Glutamatergic neuron (in vitro differentiated cells): ENCODE results near the gene ZMYND8. TPM values are rescaled to one million over a fixed set of nuclear protein-coding genes. Genes with fewer than 3 reads are reported as not detected.

ENCODE experiments used
- DNase-seq: peaks from one replicate; pipeline ENCODE4 v3.0.0; 2022
- H3K27ac Mint-ChIP-seq: one replicate; pipeline ENCODE4 v1.8.0; 2020; ENCODE audit warnings: mild to moderate bottlenecking, mixed read lengths, inconsistent platforms; ENCODE audit not compliant: unreplicated experiment
- H3K27me3 Mint-ChIP-seq: one replicate; pipeline ENCODE4 v1.8.0; 2020; ENCODE audit warnings: mild to moderate bottlenecking, moderate library complexity, mixed read lengths, inconsistent platforms; ENCODE audit not compliant: unreplicated experiment
- H3K36me3 Mint-ChIP-seq: one replicate; pipeline ENCODE4 v1.8.0; 2020; ENCODE audit warnings: mild to moderate bottlenecking, mixed read lengths, inconsistent platforms; ENCODE audit not compliant: unreplicated experiment
- H3K4me1 Mint-ChIP-seq: one replicate; pipeline ENCODE4 v1.8.0; 2020; ENCODE audit warnings: mild to moderate bottlenecking, low read depth, mixed read lengths, inconsistent platforms; ENCODE audit not compliant: unreplicated experiment
- H3K4me3 Mint-ChIP-seq: one replicate; pipeline ENCODE4 v1.8.0; 2020; ENCODE audit warnings: mild to moderate bottlenecking, mixed read lengths, inconsistent platforms; ENCODE audit not compliant: unreplicated experiment
- H3K9me3 Mint-ChIP-seq: one replicate; pipeline ENCODE4 v1.8.0; 2020; ENCODE audit warnings: mild to moderate bottlenecking, moderate library complexity, mixed read lengths, inconsistent platforms; ENCODE audit not compliant: unreplicated experiment
- total RNA-seq: library from RNA; stranded (reverse); fragmentation: NEBNext Ultra II Directional; extraction: Animal tissue kit (Norgen Biotek cat#: 25700); gene quantifications from one replicate; pipeline ENCODE4 v1.2.1, GENCODE V29; 2021; ENCODE audit not compliant: unreplicated experiment
- TF ChIP-seq, protein P1 (sequence below): fragments of 200-600 bp; sonication (generic); IDR thresholded peaks from one replicate; pipeline ENCODE4 v1.5.0; 2021; ENCODE audit not compliant: partially characterized antibody, unreplicated experiment

ZMYND8 gene
- total RNA-seq, 1 donor from 2014 or later: 116 TPM

DNA sequence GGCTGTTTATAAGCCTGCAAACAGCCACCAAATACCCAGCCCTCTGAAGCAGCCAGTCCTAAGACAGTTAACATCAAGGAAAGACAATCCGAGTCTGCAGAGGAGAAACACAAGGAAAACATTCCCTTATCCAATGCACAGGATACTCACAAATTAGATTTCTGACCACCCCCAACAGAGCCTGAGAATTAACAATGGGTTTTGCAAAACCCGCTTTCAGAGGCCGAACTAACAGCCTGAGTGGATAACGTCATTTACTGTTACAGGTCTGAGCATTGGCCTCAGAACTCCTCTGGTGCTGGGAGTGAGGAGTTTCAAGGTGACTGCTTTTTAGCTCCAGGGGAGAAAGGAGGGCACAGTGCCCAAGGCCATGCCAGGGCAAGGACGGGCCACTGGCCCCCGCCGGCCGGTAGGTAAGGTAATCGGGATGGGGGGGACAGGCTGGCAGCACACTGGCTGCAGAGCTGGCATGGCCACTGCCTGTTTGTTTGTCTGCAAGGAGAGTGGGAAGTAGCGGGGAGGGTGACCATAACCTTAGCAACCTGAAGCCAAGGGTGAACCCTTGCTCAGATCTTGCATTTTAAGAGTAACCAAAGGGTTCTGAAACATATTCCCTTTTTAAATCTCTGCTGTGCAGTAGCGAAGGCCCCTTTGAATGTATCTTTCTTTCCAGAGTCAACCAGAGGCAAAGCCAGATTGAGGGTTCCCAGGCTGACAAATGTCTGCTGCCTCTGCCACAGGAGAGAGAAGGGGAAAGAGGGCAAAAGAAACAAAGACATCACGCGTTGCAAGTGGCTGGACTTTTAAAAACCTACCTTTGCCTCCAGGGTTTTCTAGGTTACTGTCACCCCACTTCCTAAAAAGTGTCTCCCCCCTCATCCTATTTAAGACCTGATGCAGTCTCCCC, 3.9 kb downstream of the ZMYND8 start:
- Mint-ChIP-seq H3K36me3 (no peaks in the 10 kb centered on the region), H3K27me3 (peaks cover 6% of the 10 kb centered on the region), H3K27ac (no peak overlapping the region), H3K4me3 (no peak overlapping the region), H3K9me3 (peaks cover 6% of the 10 kb centered on the region), H3K4me1 (peaks cover 27% of the 10 kb centered on the region)
- no peak for DNase-seq
- TF ChIP-seq, protein P1, sequence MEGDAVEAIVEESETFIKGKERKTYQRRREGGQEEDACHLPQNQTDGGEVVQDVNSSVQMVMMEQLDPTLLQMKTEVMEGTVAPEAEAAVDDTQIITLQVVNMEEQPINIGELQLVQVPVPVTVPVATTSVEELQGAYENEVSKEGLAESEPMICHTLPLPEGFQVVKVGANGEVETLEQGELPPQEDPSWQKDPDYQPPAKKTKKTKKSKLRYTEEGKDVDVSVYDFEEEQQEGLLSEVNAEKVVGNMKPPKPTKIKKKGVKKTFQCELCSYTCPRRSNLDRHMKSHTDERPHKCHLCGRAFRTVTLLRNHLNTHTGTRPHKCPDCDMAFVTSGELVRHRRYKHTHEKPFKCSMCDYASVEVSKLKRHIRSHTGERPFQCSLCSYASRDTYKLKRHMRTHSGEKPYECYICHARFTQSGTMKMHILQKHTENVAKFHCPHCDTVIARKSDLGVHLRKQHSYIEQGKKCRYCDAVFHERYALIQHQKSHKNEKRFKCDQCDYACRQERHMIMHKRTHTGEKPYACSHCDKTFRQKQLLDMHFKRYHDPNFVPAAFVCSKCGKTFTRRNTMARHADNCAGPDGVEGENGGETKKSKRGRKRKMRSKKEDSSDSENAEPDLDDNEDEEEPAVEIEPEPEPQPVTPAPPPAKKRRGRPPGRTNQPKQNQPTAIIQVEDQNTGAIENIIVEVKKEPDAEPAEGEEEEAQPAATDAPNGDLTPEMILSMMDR: no peak

DNA sequence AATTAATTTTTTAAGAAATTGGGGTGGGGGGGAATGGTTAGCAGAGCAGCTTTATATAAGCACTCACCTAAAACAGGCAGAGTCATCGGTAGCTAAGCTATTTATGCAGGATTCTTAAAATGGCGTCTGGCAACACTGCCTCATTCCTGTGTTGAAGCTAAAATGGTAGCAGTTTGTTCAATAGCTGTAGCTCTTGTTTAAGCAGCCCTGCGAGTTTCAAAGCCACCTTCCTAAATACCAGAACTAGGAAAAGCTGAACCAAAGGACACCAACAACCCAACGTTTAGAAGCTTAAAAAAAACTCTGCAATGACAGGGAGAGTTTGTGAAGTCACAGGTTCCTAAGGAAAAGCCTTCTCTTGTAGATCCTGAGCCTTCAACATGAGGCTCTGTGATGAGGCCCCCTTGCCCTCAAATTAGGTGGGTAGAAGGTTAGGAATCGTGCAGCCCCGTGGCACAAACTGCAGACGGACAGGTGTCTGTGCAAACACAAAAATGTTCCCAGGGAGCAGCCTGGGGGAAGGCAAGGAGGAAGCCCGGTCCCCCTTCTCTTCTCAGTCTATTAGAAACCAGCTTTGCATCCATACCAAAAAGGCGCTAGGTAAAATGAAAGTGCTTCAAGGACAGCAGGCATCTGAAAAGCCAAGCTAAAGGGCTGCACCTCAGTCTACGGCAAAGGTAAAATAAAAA, 4.7 kb downstream of the ZMYND8 start:
- H3K27me3 Mint-ChIP-seq: peaks cover 6% of the 10 kb centered on the region
- peaks cover 4% of the 10 kb centered on the region for H3K9me3 Mint-ChIP-seq
- DNase-seq: no peak
- TF ChIP-seq, protein P1: no peak
- no peak overlapping the region for H3K4me3 Mint-ChIP-seq
- no peak overlapping the region for H3K27ac Mint-ChIP-seq
- H3K4me1 Mint-ChIP-seq: peaks cover 25% of the 10 kb centered on the region
- H3K36me3 Mint-ChIP-seq: no peaks in the 10 kb centered on the region

DNA sequence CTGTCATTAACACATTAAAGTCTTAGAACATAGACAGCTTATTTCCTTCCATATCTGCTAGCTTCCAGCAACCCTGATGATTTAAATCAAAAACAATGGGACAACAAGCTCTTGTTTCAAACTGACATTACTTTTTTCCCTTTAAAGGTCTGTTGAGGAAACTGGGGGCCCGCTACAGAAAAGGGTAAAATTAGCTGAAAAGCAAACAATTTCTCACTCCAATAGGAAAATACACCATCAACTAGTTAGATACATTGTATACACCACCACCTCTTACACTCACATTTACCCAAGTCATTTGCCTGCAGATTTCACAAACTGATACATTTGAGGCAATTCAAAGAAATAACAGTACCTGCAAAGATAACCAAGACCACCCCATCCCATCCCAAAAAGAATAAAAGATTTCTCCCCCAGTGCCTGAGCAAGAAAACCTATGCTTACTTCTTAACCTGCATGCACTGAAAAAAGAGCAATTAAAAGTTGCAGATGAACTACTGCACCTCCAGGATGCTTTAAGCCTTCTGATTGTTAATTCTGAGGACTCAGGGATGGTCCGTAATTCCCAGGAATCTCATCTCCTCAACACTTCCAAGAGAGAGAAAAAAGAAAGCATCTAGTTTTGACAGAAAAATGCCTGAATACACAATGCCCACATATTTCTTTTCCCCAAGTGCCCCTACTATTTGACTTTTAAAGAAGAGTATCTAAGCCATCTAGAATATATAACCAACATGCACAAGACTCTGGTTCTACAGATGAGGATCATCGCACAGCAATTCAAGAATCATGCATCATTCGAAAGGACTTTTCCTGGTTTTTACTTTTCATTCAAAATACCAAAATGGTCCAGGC, 5.6 kb downstream of the ZMYND8 start:
- H3K27me3 Mint-ChIP-seq: peaks cover 2% of the 10 kb centered on the region
- no peak overlapping the region for H3K4me3 Mint-ChIP-seq
- no peaks in the 10 kb centered on the region for H3K9me3 Mint-ChIP-seq
- TF ChIP-seq, protein P1: no peak
- no peak for DNase-seq
- H3K4me1 Mint-ChIP-seq: peaks cover 23% of the 10 kb centered on the region
- H3K27ac Mint-ChIP-seq: no peak overlapping the region
- no peaks in the 10 kb centered on the region for H3K36me3 Mint-ChIP-seq

DNA sequence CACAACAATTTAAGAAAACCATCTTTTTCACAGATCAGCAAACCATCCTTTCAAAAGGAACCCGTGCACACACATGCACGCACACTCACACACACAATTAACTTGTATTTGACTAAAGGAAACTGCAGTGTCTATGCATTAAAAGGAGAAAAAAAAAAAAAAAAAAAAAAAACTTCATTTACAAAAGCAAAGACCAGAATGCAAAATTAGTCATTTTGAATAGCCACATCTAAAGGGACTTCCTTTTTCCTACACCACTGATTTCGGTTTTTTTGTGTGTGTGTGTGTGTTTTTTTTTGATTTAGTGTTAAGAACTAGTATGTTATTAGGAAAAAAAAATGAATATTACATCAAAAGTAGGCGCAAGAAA, 6.3 kb downstream of the ZMYND8 start:
- DNase-seq: no peak
- peaks cover 21% of the 10 kb centered on the region for H3K4me1 Mint-ChIP-seq
- H3K4me3 Mint-ChIP-seq: no peak overlapping the region
- TF ChIP-seq, protein P1: no peak
- peaks cover 2% of the 10 kb centered on the region for H3K27me3 Mint-ChIP-seq
- no peak overlapping the region for H3K27ac Mint-ChIP-seq
- H3K9me3 Mint-ChIP-seq: no peaks in the 10 kb centered on the region
- H3K36me3 Mint-ChIP-seq: no peaks in the 10 kb centered on the region
